ENCODE results near the gene ABHD8.
A peak's percentile ranks its signal among the peaks of the same experiment; 100 is the strongest.

The ABHD8 gene

GRCh38 chr19:17266975-17267788, 36.0 kb downstream of the ABHD8 start, which contains the start of gene BABAM1:
TSS of gene BABAM1 (plus strand) at chr19:17267443. CDS start at chr19:17268807, 1,364 bp downstream.
- Histone ChIP-seq H3K23ac (ENCODE audit: low read length) (no peak within 1 kb of the TSS), H3K14ac (ENCODE audit: low read length) (peak within 1 kb of the TSS; percentile 92), H2AK5ac (ENCODE audit: low read length) (peak within 1 kb of the TSS; percentile 83), H3K27me3 (ENCODE audit: insufficient read depth, low read length) (no peaks in the 10 kb centered on the region), H3K4me2 (ENCODE audit: low read length) (peak within 1 kb of the TSS; percentile 81), H3K18ac (ENCODE audit: low read length) (peak within 1 kb of the TSS; percentile 97), H2BK5ac (ENCODE audit: low read depth, low read length, poor library complexity) (peak within 1 kb of the TSS; percentile 96), H3K9ac (ENCODE audit: low read length) (peak within 1 kb of the TSS; percentile 95), H3K36me3 (ENCODE audit: control insufficient read depth in 1 of 2, insufficient read depth in 2 of 2, low read length in 2 of 2) (peaks cover 20 to 24% of the 10 kb centered on the region in 2 experiments), H3K4me3 (ENCODE audit: low read depth, low read length) (peak within 1 kb of the TSS; percentile 92), H3K79me2 (ENCODE audit: control insufficient read depth, insufficient read depth, low read length, poor library complexity) (peaks cover 7% of the 10 kb centered on the region), H2BK120ac (ENCODE audit: insufficient read depth, low read length, poor library complexity) (peak within 1 kb of the TSS; percentile 97), H4K8ac (ENCODE audit: low read depth, low read length) (peak within 1 kb of the TSS; percentile 96), H3K4ac (ENCODE audit: low read depth, low read length) (peak within 1 kb of the TSS; percentile 94), H2BK12ac (ENCODE audit: low read length) (peak within 1 kb of the TSS; percentile 89), H4K91ac (ENCODE audit: low read depth, low read length) (peak within 1 kb of the TSS; percentile 90), H3K79me1 (ENCODE audit: low read length) (peaks cover 32% of the 10 kb centered on the region), H3K27ac (ENCODE audit: low read depth, low read length) (peak within 1 kb of the TSS; percentile 96), H2AFZ (ENCODE audit: insufficient read depth, low read length, poor library complexity) (peak within 1 kb of the TSS; percentile 86), H4K12ac (ENCODE audit: low read depth, low read length) (peak within 1 kb of the TSS; percentile 95), H3K4me1 (ENCODE audit: control insufficient read depth in 1 of 2, insufficient read depth in 2 of 2, low read length in 2 of 2) (peaks cover 18% of the 10 kb centered on the region in 2 experiments), H3K9me3 (ENCODE audit: insufficient read depth, low read depth, low read length) (peaks cover 2% of the 10 kb centered on the region)
- peak; percentile 98 for DNase-seq
- WGBS (ENCODE audit: extremely low coverage, insufficient coverage, insufficient read length): no CpG with 5 or more reads among the region's 27 CpGs

GRCh38 chr19:17266589-17266974, 36.6 kb downstream of the ABHD8 start:
- Histone ChIP-seq H2BK120ac (ENCODE audit: insufficient read depth, low read length, poor library complexity) (peak overlapping the region; percentile 97), H2BK12ac (ENCODE audit: low read length) (peak overlapping the region; percentile 89), H3K79me2 (ENCODE audit: control insufficient read depth, insufficient read depth, low read length, poor library complexity) (peaks cover 7% of the 10 kb centered on the region), H3K23ac (ENCODE audit: low read length) (no peak overlapping the region), H4K8ac (ENCODE audit: low read depth, low read length) (peak overlapping the region; percentile 83), H3K27ac (ENCODE audit: low read depth, low read length) (peak overlapping the region; percentile 96), H3K18ac (ENCODE audit: low read length) (no peak overlapping the region), H4K91ac (ENCODE audit: low read depth, low read length) (peak overlapping the region; percentile 90), H3K9ac (ENCODE audit: low read length) (no peak overlapping the region), H3K4me3 (ENCODE audit: low read depth, low read length) (no peak overlapping the region), H2BK5ac (ENCODE audit: low read depth, low read length, poor library complexity) (peak overlapping the region; percentile 96), H3K36me3 (ENCODE audit: control insufficient read depth in 1 of 2, insufficient read depth in 2 of 2, low read length in 2 of 2) (peaks cover 15 to 19% of the 10 kb centered on the region in 2 experiments), H2AFZ (ENCODE audit: insufficient read depth, low read length, poor library complexity) (peak overlapping the region; percentile 35), H3K27me3 (ENCODE audit: insufficient read depth, low read length) (no peaks in the 10 kb centered on the region), H3K9me3 (ENCODE audit: insufficient read depth, low read depth, low read length) (peaks cover 2% of the 10 kb centered on the region), H2AK5ac (ENCODE audit: low read length) (peak overlapping the region; percentile 79), H3K4ac (ENCODE audit: low read depth, low read length) (peak overlapping the region; percentile 78), H3K79me1 (ENCODE audit: low read length) (peaks cover 32% of the 10 kb centered on the region), H3K4me1 (ENCODE audit: control insufficient read depth in 1 of 2, insufficient read depth in 2 of 2, low read length in 2 of 2) (peaks cover 18% of the 10 kb centered on the region in 2 experiments), H3K14ac (ENCODE audit: low read length) (peak overlapping the region; percentile 68), H4K12ac (ENCODE audit: low read depth, low read length) (peak overlapping the region; percentile 44), H3K4me2 (ENCODE audit: low read length) (peak overlapping the region; percentile 25)
- no CpG with 5 or more reads among the region's 12 CpGs for WGBS (ENCODE audit: extremely low coverage, insufficient coverage, insufficient read length)
- no peak for DNase-seq

- Histone ChIP-seq H3K79me2 (ENCODE audit: control insufficient read depth, insufficient read depth, low read length, poor library complexity) (peaks cover 7% of the 10 kb centered on the region), H4K12ac (ENCODE audit: low read depth, low read length) (no peak overlapping the region), H3K9me3 (ENCODE audit: insufficient read depth, low read depth, low read length) (peaks cover 2% of the 10 kb centered on the region), H2BK5ac (ENCODE audit: low read depth, low read length, poor library complexity) (peak overlapping the region; percentile 96), H3K23ac (ENCODE audit: low read length) (no peak overlapping the region), H3K4me1 (ENCODE audit: control insufficient read depth in 1 of 2, insufficient read depth in 2 of 2, low read length in 2 of 2) (peaks cover 18% of the 10 kb centered on the region in 2 experiments), H2BK12ac (ENCODE audit: low read length) (no peak overlapping the region), H2AFZ (ENCODE audit: insufficient read depth, low read length, poor library complexity) (no peak overlapping the region), H3K36me3 (ENCODE audit: control insufficient read depth in 1 of 2, insufficient read depth in 2 of 2, low read length in 2 of 2) (peaks cover 9 to 14% of the 10 kb centered on the region in 2 experiments), H3K18ac (ENCODE audit: low read length) (no peak overlapping the region), H3K4ac (ENCODE audit: low read depth, low read length) (no peak overlapping the region), H3K14ac (ENCODE audit: low read length) (no peak overlapping the region), H2BK120ac (ENCODE audit: insufficient read depth, low read length, poor library complexity) (no peak overlapping the region), H2AK5ac (ENCODE audit: low read length) (no peak overlapping the region), H4K8ac (ENCODE audit: low read depth, low read length) (no peak overlapping the region), H3K4me2 (ENCODE audit: low read length) (no peak overlapping the region), H3K79me1 (ENCODE audit: low read length) (peaks cover 32% of the 10 kb centered on the region), H3K4me3 (ENCODE audit: low read depth, low read length) (no peak overlapping the region), H3K9ac (ENCODE audit: low read length) (no peak overlapping the region), H4K91ac (ENCODE audit: low read depth, low read length) (peak overlapping the region; percentile 90), H3K27me3 (ENCODE audit: insufficient read depth, low read length) (no peaks in the 10 kb centered on the region), H3K27ac (ENCODE audit: low read depth, low read length) (peak overlapping the region; percentile 96)
- WGBS (ENCODE audit: extremely low coverage, insufficient coverage, insufficient read length): no CpG with 5 or more reads among the region's 7 CpGs
- DNase-seq: peak; percentile 88 to 95
These were observed 37.2 kb downstream of the ABHD8 start for GRCh38 chr19:17266026-17266425.

- H3K14ac ChIP-seq (ENCODE audit: low read length): peak within 1 kb of the TSS; percentile 36
- peak within 1 kb of the TSS; percentile 83 for H2BK12ac ChIP-seq (ENCODE audit: low read length)
- H3K4me2 ChIP-seq (ENCODE audit: low read length): peak within 1 kb of the TSS; percentile 13
- H3K79me2 ChIP-seq (ENCODE audit: control insufficient read depth, insufficient read depth, low read length, poor library complexity): peaks cover 7% of the 10 kb centered on the region
- peak within 1 kb of the TSS; percentile 19 for H3K4ac ChIP-seq (ENCODE audit: low read depth, low read length)
- H3K27ac ChIP-seq (ENCODE audit: low read depth, low read length): peak within 1 kb of the TSS; percentile 96
- no peak for DNase-seq
- H3K18ac ChIP-seq (ENCODE audit: low read length): peak within 1 kb of the TSS; percentile 25
- H3K23ac ChIP-seq (ENCODE audit: low read length): no peak within 1 kb of the TSS
- peak within 1 kb of the TSS; percentile 48 for H2BK120ac ChIP-seq (ENCODE audit: insufficient read depth, low read length, poor library complexity)
- H2BK5ac ChIP-seq (ENCODE audit: low read depth, low read length, poor library complexity): peak within 1 kb of the TSS; percentile 26
- WGBS (ENCODE audit: extremely low coverage, insufficient coverage, insufficient read length): no CpG with 5 or more reads among the region's 5 CpGs
- H3K9ac ChIP-seq (ENCODE audit: low read length): no peak within 1 kb of the TSS
- peak within 1 kb of the TSS; percentile 37 for H4K91ac ChIP-seq (ENCODE audit: low read depth, low read length)
- H4K12ac ChIP-seq (ENCODE audit: low read depth, low read length): peak within 1 kb of the TSS; percentile 8
- no peaks in the 10 kb centered on the region for H3K27me3 ChIP-seq (ENCODE audit: insufficient read depth, low read length)
- H3K9me3 ChIP-seq (ENCODE audit: insufficient read depth, low read depth, low read length): peaks cover 4% of the 10 kb centered on the region
- H3K79me1 ChIP-seq (ENCODE audit: low read length): peaks cover 32% of the 10 kb centered on the region
- peak within 1 kb of the TSS; percentile 70 for H2AK5ac ChIP-seq (ENCODE audit: low read length)
- no peak within 1 kb of the TSS for H3K4me3 ChIP-seq (ENCODE audit: low read depth, low read length)
- peaks cover 18% of the 10 kb centered on the region in 2 experiments for H3K4me1 ChIP-seq (ENCODE audit: control insufficient read depth in 1 of 2, insufficient read depth in 2 of 2, low read length in 2 of 2)
- H3K36me3 ChIP-seq (ENCODE audit: control insufficient read depth in 1 of 2, insufficient read depth in 2 of 2, low read length in 2 of 2): peaks cover 5 to 10% of the 10 kb centered on the region in 2 experiments
- H4K8ac ChIP-seq (ENCODE audit: low read depth, low read length): peak within 1 kb of the TSS; percentile 20
- peak within 1 kb of the TSS; percentile 15 for H2AFZ ChIP-seq (ENCODE audit: insufficient read depth, low read length, poor library complexity)
These were observed 38.6 kb downstream of the ABHD8 start, which contains the start of gene USHBP1 for GRCh38 chr19:17264641-17264979. TSS of gene USHBP1 (minus strand) at chr19:17264745. CDS start at chr19:17264299, 446 bp downstream.

Measured in trophoblast cell (in vitro differentiated cells and primary cell).